Breast epithelium (tissue), 4 donors: ENCODE data around the gene TEX2. TPM values are rescaled to one million over a fixed set of nuclear protein-coding genes. Genes with fewer than 3 reads are reported as not detected.
A peak's percentile ranks its signal among the peaks of the same experiment; 100 is the strongest.
"Not testable (repeated sequence)": the region's sequence is repeated elsewhere in the genome, so short reads cannot be mapped to it uniquely, and the experiment has no call there.

Experiments
- DNase-seq, 2 donors: peaks; one replicate each; pipeline ENCODE4 v3.0.0-alpha.2; 2019; ENCODE audit warnings: low spot score in 2 of 2
- H3K27ac ChIP-seq, 2 donors: fragments of 200-600 bp; sonication (generic) in 1 of 2; one replicate each; pipeline ENCODE4 v1.5.1; 2016 to 2019; ENCODE audit warnings: mild to moderate bottlenecking in 1 of 2
- H3K27me3 ChIP-seq, 2 donors: fragments of 200-600 bp; sonication (generic) in 1 of 2; one replicate each; pipeline versions ENCODE4 v1.5.1 to v1.6.0; 2017 to 2019; ENCODE audit warnings: control low read depth in 1 of 2, mild to moderate bottlenecking in 1 of 2
- H3K36me3 ChIP-seq: fragments of 200-600 bp; one replicate; pipeline ENCODE4 v1.5.1; 2019
- H3K4me1 ChIP-seq, 2 donors: fragments of 200-600 bp; sonication (generic); one replicate each; pipeline ENCODE4 v1.5.1; 2016 to 2019; ENCODE audit warnings: control low read depth in 1 of 2
- H3K4me3 ChIP-seq, 3 donors: fragments of 200-600 bp; sonication (generic); 1 replicate in 2 of 3; 2 replicates in 1 of 3; pipeline ENCODE4 v1.5.1; 2016 to 2019; ENCODE audit warnings: mild to moderate bottlenecking in 3 of 3, moderate library complexity in 2 of 3
- H3K9me3 ChIP-seq, 2 donors: fragments of 200-600 bp; sonication (generic) in 1 of 2; one replicate each; pipeline ENCODE4 v1.5.1; 2016 to 2019; ENCODE audit warnings: control low read depth in 1 of 2
- CTCF ChIP-seq, 3 donors: fragments of 450-650 bp; IDR thresholded peaks; one replicate each; pipeline ENCODE4 v1.5.1; 2016 to 2017; ENCODE audit warnings: antibody characterized with exemption in 3 of 3, mild to moderate bottlenecking in 3 of 3, moderate library complexity in 3 of 3
- POLR2A ChIP-seq: fragments of 450-650 bp; IDR thresholded peaks from one replicate; pipeline ENCODE4 v1.6.1; 2016; ENCODE audit warnings: antibody characterized with exemption, mild to moderate bottlenecking, moderate library complexity
- POLR2AphosphoS5 ChIP-seq, 3 donors: sonication (generic); formaldehyde crosslinking; IDR thresholded peaks; one replicate each; pipeline ENCODE4 v1.6.1; 2017; ENCODE audit warnings: antibody characterized with exemption in 3 of 3
- intact Hi-C: fragments of 100-400 bp; cut with DNase I; formaldehyde crosslinking; loops from one replicate; pipeline ENCODE4 v1.15.1; 2023; ENCODE audit warnings: low total_unique reads
- total RNA-seq, 3 donors: library from RNA; depleted of rRNA; stranded (reverse); fragments of >200 nt; gene quantifications; one replicate each; pipeline ENCODE4 v1.1.0, GENCODE V29; 2016

The TEX2 gene
- total RNA-seq, 3 donors from 2014 or later, result 47.5 to 70.7 (median 69.6) TPM

DNA sequence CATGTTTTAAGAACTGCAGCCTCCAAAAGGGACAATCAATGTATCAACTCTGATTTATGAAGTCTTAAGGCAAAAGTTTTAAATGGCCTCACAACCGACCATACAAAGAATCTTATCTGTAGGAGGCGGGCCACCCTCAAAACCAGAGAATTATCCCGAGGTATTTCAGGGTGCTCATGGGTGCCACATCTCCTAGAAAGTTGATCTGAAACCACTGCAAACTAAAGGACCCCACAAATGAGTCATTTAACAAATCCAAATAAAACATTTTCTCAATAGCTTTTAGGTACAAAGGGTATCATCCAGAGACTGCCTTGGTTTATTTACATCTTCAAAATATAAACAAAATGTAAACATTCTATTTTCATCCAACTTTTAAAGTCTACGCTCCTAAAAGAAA is 139.9 kb downstream of the TEX2 start:
- no peaks in the 10 kb centered on the region for H3K9me3 ChIP-seq
- no peak overlapping the region for H3K27ac ChIP-seq
- no peaks in the 10 kb centered on the region for H3K27me3 ChIP-seq
- peaks cover 0 to 7% of the 10 kb centered on the region in 2 donors for H3K4me1 ChIP-seq
- H3K4me3 ChIP-seq, result no peak overlapping the region
- H3K36me3 ChIP-seq, result no peaks in the 10 kb centered on the region
- intact Hi-C loops, result no loop called here
- no peak for DNase-seq
- no peak for TF ChIP-seq POLR2AphosphoS5 (IDR thresholded peaks at IDR 0.05)
- TF ChIP-seq CTCF (IDR thresholded peaks at IDR 0.05), result no peak
- TF ChIP-seq POLR2A, result no peak

DNA sequence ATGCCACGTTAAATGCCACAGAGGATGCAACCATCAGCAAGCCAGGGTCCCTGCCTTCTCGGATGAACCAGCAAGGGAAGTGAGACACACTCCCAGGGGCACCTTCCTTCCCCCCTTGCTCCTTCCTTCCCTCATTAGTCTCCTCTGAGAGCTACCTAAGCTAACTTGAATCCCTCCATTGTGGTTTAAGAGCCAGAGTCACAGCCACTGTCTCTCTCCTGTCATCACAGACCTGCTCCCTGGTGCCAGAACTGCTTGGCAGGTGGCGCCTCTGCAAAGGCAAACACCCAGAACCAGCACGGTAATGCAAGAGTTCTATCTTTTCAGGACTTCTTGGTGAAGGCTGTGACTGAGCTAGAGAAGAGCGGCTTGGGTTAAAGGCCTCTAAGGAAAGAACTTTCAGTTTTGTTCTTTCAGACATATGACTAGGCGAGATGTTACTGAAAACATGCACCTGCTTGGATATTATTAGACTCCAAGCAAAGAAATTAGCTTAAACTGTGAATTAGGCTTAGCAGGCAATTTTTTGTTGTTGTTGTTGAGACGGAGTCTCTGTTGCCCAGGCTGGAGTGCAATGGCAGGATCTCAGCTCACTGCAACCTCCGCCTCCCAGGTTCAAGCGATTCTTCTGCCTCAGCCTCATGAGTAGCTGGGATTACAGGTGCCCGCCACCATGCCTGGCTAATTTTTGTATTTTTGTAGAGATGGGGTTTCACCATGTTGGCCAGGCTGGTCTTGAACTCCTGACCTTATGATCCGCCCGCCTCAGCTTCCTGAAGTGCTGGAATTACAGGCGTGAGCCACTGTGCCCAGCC is 141.9 kb downstream of the TEX2 start:
- H3K4me1 ChIP-seq, H3K36me3 ChIP-seq, DNase-seq, H3K27me3 ChIP-seq, H3K9me3 ChIP-seq, H3K4me3 ChIP-seq, intact Hi-C loops: not testable (repeated sequence)
- H3K27ac ChIP-seq, result peak overlapping the region in 1 of 2 donors; percentile 12

DNA sequence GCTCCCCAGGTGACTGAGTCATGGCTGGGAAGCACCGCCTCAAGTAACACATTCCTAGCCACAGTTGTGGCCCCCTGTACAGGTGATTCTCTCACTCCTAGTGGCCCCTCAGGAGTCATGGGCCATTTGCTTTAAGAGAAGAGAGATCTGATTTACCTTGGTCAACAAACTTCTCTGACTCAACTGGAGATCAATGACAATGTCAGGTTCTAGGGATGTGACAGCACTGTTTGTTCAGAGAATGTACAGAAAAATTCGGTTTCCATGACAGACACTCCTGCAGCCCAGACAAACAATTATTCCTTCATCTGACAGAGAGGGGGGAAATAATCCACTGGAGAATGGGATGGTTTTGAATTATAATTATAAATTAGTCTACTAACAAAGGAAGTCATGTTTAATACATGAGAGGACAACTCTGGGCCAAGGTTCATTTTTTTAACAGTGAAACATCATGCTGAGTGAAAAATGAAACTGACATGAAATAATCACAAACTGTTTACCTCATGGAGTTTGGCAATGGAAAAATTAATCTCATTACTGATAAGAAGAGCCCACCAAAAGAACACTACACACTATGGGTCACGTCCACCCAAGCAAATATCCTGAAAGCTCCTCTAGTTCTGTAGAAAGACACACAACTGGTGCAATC is 142.8 kb downstream of the TEX2 start:
- intact Hi-C loops, result no loop called here
- TF ChIP-seq CTCF (IDR thresholded peaks at IDR 0.05), result no peak
- no peak for TF ChIP-seq POLR2A
- TF ChIP-seq POLR2AphosphoS5 (IDR thresholded peaks at IDR 0.05), result no peak
- Histone ChIP-seq H3K27me3 (no peaks in the 10 kb centered on the region), H3K4me3 (no peak overlapping the region), H3K9me3 (no peaks in the 10 kb centered on the region), H3K36me3 (no peaks in the 10 kb centered on the region), H3K4me1 (no peaks in the 10 kb centered on the region), H3K27ac (peak overlapping the region in 1 of 2 donors; percentile 12)
- DNase-seq, result no peak

DNA sequence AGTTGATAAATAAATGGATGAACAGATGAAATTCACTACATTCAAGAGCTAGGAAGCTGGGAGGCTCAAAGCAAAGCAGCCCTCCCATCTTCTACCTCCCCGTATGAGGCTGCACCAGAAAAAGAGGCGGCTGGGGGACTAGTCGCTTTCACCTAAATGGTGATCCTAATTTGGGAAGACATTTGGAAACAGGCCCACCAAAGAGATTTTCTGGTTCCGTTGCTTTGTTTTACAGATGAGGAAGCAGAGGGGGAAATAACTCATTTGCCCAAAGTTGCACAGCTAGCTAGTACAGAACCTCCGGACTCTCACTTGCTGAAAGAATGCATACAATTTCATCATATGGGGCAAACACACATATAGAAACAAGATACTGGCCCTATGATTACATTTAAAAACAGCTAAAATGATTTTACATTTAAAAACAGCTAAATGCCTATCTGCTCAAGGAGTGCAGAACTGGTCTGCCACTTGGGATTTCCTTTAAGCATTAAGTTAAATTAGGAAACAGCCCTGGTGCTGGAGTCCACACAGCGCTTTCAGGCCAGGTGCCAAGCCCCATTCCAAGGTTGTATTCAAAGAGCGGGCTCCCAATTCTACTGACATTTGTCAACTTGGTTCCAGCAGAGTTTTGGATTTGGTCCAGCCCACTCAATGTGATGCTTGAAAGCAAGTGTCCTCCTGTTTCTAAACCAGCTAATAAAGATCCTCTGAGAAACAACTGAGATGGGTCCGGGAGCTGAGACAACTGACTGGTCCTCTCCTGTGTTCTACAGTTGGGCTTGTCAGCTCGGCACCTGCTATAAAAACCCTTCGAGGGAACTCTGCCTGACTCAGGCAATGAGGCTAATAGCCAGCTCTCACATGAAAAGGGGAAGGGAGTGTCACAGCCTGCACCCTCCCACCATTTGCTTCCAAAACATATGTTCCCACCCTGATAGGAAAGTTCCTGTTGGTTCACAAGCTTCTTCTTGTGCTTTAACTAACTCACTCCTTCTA is 144.8 kb downstream of the TEX2 start:
- H3K4me3 ChIP-seq, result no peak overlapping the region
- peak overlapping the region; percentile 37 to 49 for H3K27ac ChIP-seq
- no peaks in the 10 kb centered on the region for H3K4me1 ChIP-seq
- TF ChIP-seq POLR2A (no peak), CTCF (IDR thresholded peaks at IDR 0.05) (no peak), POLR2AphosphoS5 (IDR thresholded peaks at IDR 0.05) (no peak)
- no peaks in the 10 kb centered on the region for H3K27me3 ChIP-seq
- H3K36me3 ChIP-seq, result no peaks in the 10 kb centered on the region
- intact Hi-C loops, result loop anchor here (5.0 kb wide), 1 partner anchor 1049 kb away; no protein-coding TSS in a partner anchor
- no peak for DNase-seq
- no peaks in the 10 kb centered on the region for H3K9me3 ChIP-seq

GRCh38 chr17:64115822-64116534 is 147.1 kb downstream of the TEX2 start:
- Histone ChIP-seq H3K9me3 (no peaks in the 10 kb centered on the region), H3K4me1 (no peaks in the 10 kb centered on the region), H3K4me3 (no peak overlapping the region), H3K27ac (peak overlapping the region; percentile 13 to 76), H3K27me3 (no peaks in the 10 kb centered on the region), H3K36me3 (no peaks in the 10 kb centered on the region)
- DNase-seq, result no peak
- TF ChIP-seq POLR2AphosphoS5 (IDR thresholded peaks at IDR 0.05) (no peak), CTCF (IDR thresholded peaks at IDR 0.05) (no peak), POLR2A (no peak)
- intact Hi-C loops, result loop anchor here (5.0 kb wide), 1 partner anchor 1051 kb away; no protein-coding TSS in a partner anchor
